ENCODE data around the gene NUPR2. TPM values are rescaled to one million over a fixed set of nuclear protein-coding genes. Genes with fewer than 3 reads are reported as not detected.
"Not testable (repeated sequence)": the region's sequence is repeated elsewhere in the genome, so short reads cannot be mapped to it uniquely, and the experiment has no call there.

The NUPR2 gene
- total and polyA plus RNA-seq, 9 of the 15 experiments (the other 6 are each of a cell fraction or from before 2014, with no cell fraction given), result not detected

- POLR2A ChIA-PET, result interaction anchor here (0.6 to 3.7 kb wide), 4 partner anchors 8 to 83 kb away, joined by 3 to 12 read pairs (median 4); partner anchors contain the start of gene CHCHD2
- BruUV-seq (replicated peaks); in situ Hi-C loops (cut with MboI); H3K9me1 ChIP-seq (ENCODE audit: control insufficient read depth, insufficient read depth, low read length); CTCF ChIA-PET (ENCODE audit: low intra/inter-chr PET ratio); intact Hi-C loops (cut with micrococcal nuclease); H3K4me2 ChIP-seq (ENCODE audit: insufficient read depth, low read length); H4K20me1 ChIP-seq (replicated peaks; ENCODE audit: control insufficient read depth, insufficient read depth, low read length); H3K27ac ChIP-seq (ENCODE audit: extremely low read depth, low read depth, low read length); FAIRE-seq; H3K4me1 ChIP-seq (replicated peaks in 1 of 2; ENCODE audit: control insufficient read depth in 2 of 2, insufficient read depth in 2 of 2, low read length in 2 of 2); H3K27me3 ChIP-seq (ENCODE audit: control insufficient read depth in 2 of 2, insufficient read depth in 2 of 2, low read length in 2 of 2); H3K4me3 ChIP-seq; H3K9me3 ChIP-seq (replicated peaks; ENCODE audit: control insufficient read depth, insufficient read depth, low read depth, low read length); DNase-seq (ENCODE audit: extremely low read depth in 1 of 4, low spot score in 3 of 4); H3K9ac ChIP-seq (ENCODE audit: insufficient read depth in 1 of 2, low read depth in 2 of 2, low read length in 2 of 2); H2AFZ ChIP-seq (ENCODE audit: low read depth, low read length): not testable (repeated sequence)
- ATAC-seq, result peak; percentile 28
- WGBS (ENCODE audit: insufficient coverage, low coverage, missing lambda C conversion rate), result 63% methylated on average over 3 of the region's 8 CpGs
- peak; percentile 65 for TF ChIP-seq POLR2A (conservative IDR thresholded peaks at IDR 0.05)
- peak; percentile 47 for TF ChIP-seq POLR2G (IDR thresholded peaks at IDR 0.05; ENCODE audit: low read depth, low read length)
- TF ChIP-seq ZNF121 (CRISPR knock-in tag; conservative IDR thresholded peaks at IDR 0.05), result peak; percentile 91
- 0 out of 2 replicates have a peak, but pooled peaks have one; percentile 42 for TF ChIP-seq POLR2H (tag; IDR thresholded peaks at IDR 0.05; ENCODE audit: low read depth)
- TF ChIP-seq C11orf30 (IDR thresholded peaks at IDR 0.05; ENCODE audit: low read depth), result peak; percentile 39; the same call in 1 of the 2 replicates
- peak; percentile 62 for TF ChIP-seq RBFOX2 (IDR thresholded peaks at IDR 0.05; ENCODE audit: low read depth, low read length)
- peak; percentile 75; the same call in 1 of the 2 replicates for TF ChIP-seq THRB (CRISPR knock-in tag; conservative IDR thresholded peaks at IDR 0.05)
- peak; percentile 57 for TF ChIP-seq RBM22 (IDR thresholded peaks at IDR 0.05; ENCODE audit: low read depth, low read length, poor library complexity, severe bottlenecking)
- TF ChIP-seq SUPT5H (IDR thresholded peaks at IDR 0.05), result peak; percentile 73; the same call in 1 of the 2 replicates
- 0 out of 2 replicates have a peak, but pooled peaks have one; percentile 4 for TF ChIP-seq NFIC (IDR thresholded peaks at IDR 0.05)
- TF ChIP-seq ZNF316 (IDR thresholded peaks at IDR 0.05), result peak; percentile 51
- peak; percentile 76 for TF ChIP-seq POLR2B (IDR thresholded peaks at IDR 0.05; ENCODE audit: low read depth, partially characterized antibody)
- Histone ChIP-seq H3K79me2 (ENCODE audit: control insufficient read depth, insufficient read depth, low read length) (peaks cover 10% of the 10 kb centered on the region), H3K36me3 (ENCODE audit: control insufficient read depth, insufficient read depth, low read length) (peaks cover 43% of the 10 kb centered on the region)
Measured at GRCh38 chr7:56098187-56099008, 17.8 kb downstream of the NUPR2 start.
